Testis (tissue), 3 donors: ENCODE data around the gene PLXNB1. TPM values are rescaled to one million over a fixed set of nuclear protein-coding genes. Genes with fewer than 3 reads are reported as not detected.

Experiments used
- DNase-seq: peaks from one replicate; pipeline ENCODE4 v3.0.0-alpha.2; 2019
- H3K27ac ChIP-seq, 2 donors: fragments of 200-600 bp; sonication (generic); one replicate each; pipeline ENCODE4 v1.5.1; 2019
- H3K27me3 ChIP-seq: fragments of 200-600 bp; sonication (generic); one replicate; pipeline ENCODE4 v1.5.1; 2019
- H3K36me3 ChIP-seq: fragments of 200-600 bp; sonication (generic); one replicate; pipeline ENCODE4 v1.5.1; 2017; ENCODE audit warnings: low read depth; ENCODE audit errors: missing control alignments
- H3K4me1 ChIP-seq: fragments of 200-600 bp; sonication (generic); one replicate; pipeline ENCODE4 v1.5.1; 2019
- H3K4me3 ChIP-seq, 2 donors: fragments of 200-600 bp; sonication (generic); one replicate each; pipeline ENCODE4 v1.5.1; 2017 to 2019
- H3K9me3 ChIP-seq: fragments of 200-600 bp; sonication (generic); one replicate; pipeline ENCODE4 v1.5.1; 2017
- CTCF ChIP-seq, 3 experiments: fragments of 450-650 bp in 2 of 3; fragments of 200-600 bp in 1 of 3; sonication (generic) in 1 of 3; IDR thresholded peaks; one replicate each; pipeline ENCODE4 v1.5.1; 2016 to 2019; ENCODE audit warnings: antibody characterized with exemption in 3 of 3, mild to moderate bottlenecking in 2 of 3, moderate library complexity in 1 of 3
- POLR2A ChIP-seq: fragments of 450-650 bp; IDR thresholded peaks from one replicate; pipeline ENCODE4 v1.6.1; 2017; ENCODE audit warnings: antibody characterized with exemption, mild to moderate bottlenecking, moderate library complexity
- WGBS, 2 donors: methylation state at CpG; one replicate each; pipeline ENCODE4 v1.1.5; 2018; 5-methylcytosine and 5-hydroxymethylcytosine counted together
- intact Hi-C: fragments of 100-400 bp; cut with DNase I; formaldehyde crosslinking; loops from one replicate; pipeline ENCODE4 v1.15.1; 2023; ENCODE audit warnings: low total_unique reads
- polyA plus RNA-seq: library from polyadenylated mRNA; stranded (reverse); fragments of 350-450 nt; fragmentation: Illumina TruSeq; extraction: RNeasy Lipid Tissue Mini Kit (QIAGEN cat#74804); gene quantifications from one replicate; pipeline ENCODE4 v1.2.3, GENCODE V29; 2014; ENCODE audit warnings: low read depth, low replicate concordance; ENCODE audit not compliant: insufficient read depth
- total RNA-seq, 2 donors: library from RNA; depleted of rRNA; stranded (reverse); fragments of >200 nt; gene quantifications; one replicate each; pipeline ENCODE4 v1.2.3, GENCODE V29; 2016

Gene PLXNB1
- total and polyA plus RNA-seq, 3 donors from 2014 or later, result 41.5 to 79.2 (median 70.2) TPM

- DNase-seq, result no peak
- H3K4me1 ChIP-seq, result peaks cover 7% of the 10 kb centered on the region
- H3K27ac ChIP-seq, result no peak overlapping the region
- no peaks in the 10 kb centered on the region for H3K27me3 ChIP-seq
- no peaks in the 10 kb centered on the region for H3K9me3 ChIP-seq
- no peak overlapping the region for H3K4me3 ChIP-seq
- TF ChIP-seq POLR2A, result no peak
- H3K36me3 ChIP-seq, result no peaks in the 10 kb centered on the region
- intact Hi-C loops, result no loop called here
- 87 to 92% methylated on average over 3 of the region's 3 CpGs for WGBS, 2 donors
Observed at GRCh38 chr3:48460517-48460902, 30.6 kb upstream of the PLXNB1 start.

- Histone ChIP-seq H3K36me3 (no peaks in the 10 kb centered on the region), H3K4me3 (no peak overlapping the region), H3K4me1 (peaks cover 2% of the 10 kb centered on the region), H3K27ac (no peak overlapping the region), H3K9me3 (no peaks in the 10 kb centered on the region), H3K27me3 (no peaks in the 10 kb centered on the region)
- TF ChIP-seq CTCF (IDR thresholded peaks at IDR 0.05), result no peak
- TF ChIP-seq POLR2A, result no peak
- intact Hi-C loops, result loop anchor here (5.0 kb wide), 1 partner anchor 87 kb away; no protein-coding TSS in a partner anchor
- 67 to 82% methylated on average over 2 to 7 of the region's 7 CpGs for WGBS, 2 donors
- DNase-seq, result no peak
Observed at GRCh38 chr3:48459773-48460516, 30.1 kb upstream of the PLXNB1 start.

- Histone ChIP-seq H3K4me3 (no peak overlapping the region), H3K9me3 (no peaks in the 10 kb centered on the region), H3K27me3 (no peaks in the 10 kb centered on the region), H3K36me3 (no peaks in the 10 kb centered on the region), H3K4me1 (no peaks in the 10 kb centered on the region), H3K27ac (no peak overlapping the region)
- TF ChIP-seq POLR2A (no peak), CTCF (IDR thresholded peaks at IDR 0.05) (no peak)
- intact Hi-C loops, result loop anchor here (5.0 kb wide), 1 partner anchor 88 kb away; no protein-coding TSS in a partner anchor
- 95 to 97% methylated on average over 3 of the region's 3 CpGs for WGBS, 2 donors
- DNase-seq, result no peak
Observed at GRCh38 chr3:48459331-48459730, 29.4 kb upstream of the PLXNB1 start.

GRCh38 chr3:48456456-48456855 is 26.6 kb upstream of the PLXNB1 start:
- DNase-seq, result no peak
- no peaks in the 10 kb centered on the region for H3K9me3 ChIP-seq
- 94 to 100% methylated on average over 1 of the region's 1 CpG for WGBS, 2 donors

GRCh38 chr3:48451270-48451669 is 21.4 kb upstream of the PLXNB1 start:
- H3K9me3 ChIP-seq, result no peaks in the 10 kb centered on the region
- intact Hi-C loops, result no loop called here
- no peak overlapping the region for H3K4me3 ChIP-seq
- H3K27me3 ChIP-seq, result no peaks in the 10 kb centered on the region
- peaks cover 7% of the 10 kb centered on the region for H3K4me1 ChIP-seq
- 67 to 69% methylated on average over 1 of the region's 1 CpG for WGBS, 2 donors
- H3K36me3 ChIP-seq, result no peaks in the 10 kb centered on the region
- TF ChIP-seq POLR2A (no peak), CTCF (IDR thresholded peaks at IDR 0.05) (no peak)
- H3K27ac ChIP-seq, result no peak overlapping the region
- DNase-seq, result no peak

More at GRCh38 chr3:48456456-48456855, 26.6 kb upstream of the PLXNB1 start:
- no peak overlapping the region for H3K27ac ChIP-seq
- intact Hi-C loops, result loop anchor here (5.0 kb wide), 1 partner anchor 91 kb away; no protein-coding TSS in a partner anchor
- H3K4me1 ChIP-seq, result no peaks in the 10 kb centered on the region
- H3K4me3 ChIP-seq, result no peak overlapping the region
- H3K36me3 ChIP-seq, result no peaks in the 10 kb centered on the region
- TF ChIP-seq CTCF (IDR thresholded peaks at IDR 0.05) (no peak), POLR2A (no peak)
- H3K27me3 ChIP-seq, result no peaks in the 10 kb centered on the region
